Measurements from ENCODE around the gene SERPINI2. TPM values are rescaled to one million over a fixed set of nuclear protein-coding genes. Genes with fewer than 3 reads are reported as not detected.
"Not testable (repeated sequence)": the region's sequence is repeated elsewhere in the genome, so short reads cannot be mapped to it uniquely, and the experiment has no call there.

The SERPINI2 gene
- total RNA-seq, 1 donor from 2014 or later, result not detected

DNA sequence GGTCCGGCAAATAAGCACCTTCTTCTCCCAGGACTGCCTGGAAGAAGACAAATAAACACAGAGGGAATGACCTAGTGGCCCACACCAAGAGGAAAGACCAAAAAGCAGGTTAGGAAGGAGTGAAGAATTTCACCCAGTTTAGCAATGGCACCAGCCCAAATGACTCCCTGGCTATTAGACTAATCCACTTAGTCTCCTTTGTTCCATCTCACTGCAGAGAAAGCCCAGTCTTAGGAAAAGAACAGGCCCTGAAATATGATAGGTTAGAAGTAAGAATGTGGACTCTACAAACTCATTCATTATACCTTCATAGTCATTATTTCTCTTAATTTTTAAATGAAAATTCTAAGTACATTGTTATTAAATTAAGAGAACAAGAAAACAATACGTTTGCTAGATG is 23.2 kb downstream of the SERPINI2 start:
- DNase-seq (ENCODE audit: low spot score), result no peak

DNA sequence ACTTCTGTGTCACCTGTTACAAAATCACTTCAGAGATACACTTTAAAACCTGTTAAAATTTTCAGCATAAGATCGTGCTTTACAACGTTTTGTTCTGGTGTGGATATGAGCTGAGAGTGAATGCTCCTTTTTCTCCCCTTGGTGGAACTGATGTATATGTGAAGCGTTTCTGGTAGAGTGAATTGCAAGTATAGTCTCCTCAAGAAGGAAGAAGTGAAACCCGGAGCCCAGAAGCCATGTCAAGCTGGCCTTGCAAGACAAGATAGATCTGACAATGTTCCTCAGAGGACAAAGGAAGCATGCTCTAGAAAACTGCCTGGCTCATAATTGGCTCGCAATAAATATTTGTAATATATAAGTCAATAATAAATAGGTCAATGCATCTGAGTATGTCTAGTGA is 23.6 kb downstream of the SERPINI2 start:
- DNase-seq (ENCODE audit: low spot score), result no peak

DNA sequence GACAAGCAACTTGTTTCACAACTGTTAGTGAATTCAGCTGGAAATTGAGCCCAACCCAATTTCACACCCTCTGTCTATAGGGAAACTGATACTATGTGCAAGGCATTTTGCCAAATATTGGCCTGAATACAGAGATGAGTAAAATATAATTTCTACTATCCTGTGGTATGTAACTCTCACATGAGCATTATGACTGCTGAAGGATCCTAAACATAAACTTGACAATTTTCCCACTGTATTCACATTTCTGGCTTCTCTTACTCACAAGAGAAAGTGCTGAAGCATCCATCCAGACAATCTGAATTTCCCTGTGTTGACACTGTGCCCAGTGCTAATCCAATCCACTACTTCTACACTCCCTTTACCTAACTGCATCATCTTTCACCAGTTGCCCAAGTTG is 28.4 kb downstream of the SERPINI2 start:
- no peak for DNase-seq (ENCODE audit: low spot score)

DNA sequence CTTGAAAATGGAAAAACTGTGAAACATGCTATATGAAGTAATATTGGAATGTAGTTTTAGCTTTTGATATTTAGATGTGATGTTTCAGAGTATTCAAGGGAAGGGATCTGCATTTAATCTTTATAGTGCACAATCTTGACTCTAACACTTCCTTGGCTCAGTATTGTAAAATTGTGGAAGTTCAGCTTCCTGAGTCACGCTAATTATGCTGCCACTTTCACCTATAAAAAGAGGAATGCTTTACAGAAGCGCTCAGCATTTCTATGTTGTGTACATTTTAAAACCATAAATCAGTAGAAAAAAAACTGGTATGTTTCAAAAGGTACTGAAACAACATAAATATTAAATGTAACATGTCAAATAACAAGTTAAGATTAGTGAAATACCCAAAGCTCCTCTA is 32.6 kb downstream of the SERPINI2 start:
- no peak for DNase-seq (ENCODE audit: low spot score)

DNA sequence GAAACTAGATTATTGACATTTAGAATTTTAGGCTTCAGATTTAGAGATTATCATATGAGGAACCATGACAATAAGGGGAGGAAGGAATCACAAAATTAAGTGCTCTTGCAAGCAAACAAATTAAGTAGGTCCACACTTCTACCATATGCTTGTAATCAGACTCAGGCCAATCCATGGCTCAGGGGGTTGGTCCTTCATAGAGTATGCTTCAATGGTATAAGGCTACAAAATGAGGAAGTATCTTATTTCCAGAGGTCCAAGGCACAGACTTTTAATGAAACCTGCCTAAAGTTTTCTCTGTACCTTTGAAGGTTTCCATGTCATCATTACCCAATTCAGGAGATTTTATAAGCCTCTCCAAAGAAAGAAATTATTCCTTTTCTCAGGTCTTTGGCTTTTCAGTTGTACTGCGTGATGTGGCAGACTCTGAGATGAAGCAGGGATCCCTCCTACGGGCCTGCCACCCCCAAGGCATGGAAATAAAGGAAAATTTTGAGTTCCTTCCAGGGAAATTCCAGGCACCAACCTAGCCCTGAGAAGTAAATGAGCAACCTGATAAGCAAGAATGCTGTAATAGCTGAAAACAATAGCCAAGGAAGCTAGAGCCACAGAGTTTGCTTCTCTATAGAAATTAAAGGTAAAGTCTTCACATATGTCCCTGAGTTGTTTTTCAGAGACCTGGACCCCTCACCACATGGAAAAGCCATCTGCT is 36.3 kb downstream of the SERPINI2 start:
- no peak for DNase-seq (ENCODE audit: low spot score)

DNA sequence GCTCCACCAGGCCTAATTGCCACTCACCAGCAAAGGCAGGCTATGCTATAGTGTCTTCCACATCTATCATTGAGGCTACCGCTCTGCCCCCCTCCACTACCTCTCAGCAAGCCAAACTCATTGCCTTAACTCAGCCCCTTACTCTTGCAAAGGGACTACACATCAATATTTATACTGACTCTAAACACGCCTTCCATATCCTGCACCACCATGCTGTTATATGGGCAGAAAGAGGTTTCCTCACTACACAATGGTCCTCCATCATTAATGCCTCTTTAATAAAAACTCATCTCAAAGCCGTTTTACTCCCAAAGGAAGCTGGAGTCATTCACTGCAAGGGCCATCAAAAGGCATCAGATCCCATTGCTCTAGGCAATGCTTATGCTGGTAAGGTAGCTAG is 46.9 kb downstream of the SERPINI2 start:
- not testable (repeated sequence) for DNase-seq (ENCODE audit: low spot score)

DNA sequence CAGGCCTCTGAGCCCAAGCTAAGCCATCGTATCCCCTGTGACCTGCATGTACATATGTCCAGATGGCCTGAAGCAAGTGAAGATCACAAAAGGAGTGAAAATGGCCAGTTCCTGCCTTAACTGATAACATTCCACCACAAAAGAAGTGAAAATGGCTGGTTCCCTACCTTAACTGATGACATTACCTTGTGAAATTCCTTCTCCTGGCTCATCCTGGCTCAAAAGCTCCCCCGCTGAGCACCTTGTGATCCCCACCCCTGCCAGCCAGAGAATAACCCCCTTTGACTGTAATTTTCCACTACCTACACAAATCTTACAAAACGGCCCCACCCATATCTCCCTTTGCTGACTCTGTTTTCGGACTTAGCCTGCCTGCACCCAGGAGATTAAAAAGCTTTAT is 51.4 kb downstream of the SERPINI2 start:
- not testable (repeated sequence) for DNase-seq (ENCODE audit: low spot score)

DNA sequence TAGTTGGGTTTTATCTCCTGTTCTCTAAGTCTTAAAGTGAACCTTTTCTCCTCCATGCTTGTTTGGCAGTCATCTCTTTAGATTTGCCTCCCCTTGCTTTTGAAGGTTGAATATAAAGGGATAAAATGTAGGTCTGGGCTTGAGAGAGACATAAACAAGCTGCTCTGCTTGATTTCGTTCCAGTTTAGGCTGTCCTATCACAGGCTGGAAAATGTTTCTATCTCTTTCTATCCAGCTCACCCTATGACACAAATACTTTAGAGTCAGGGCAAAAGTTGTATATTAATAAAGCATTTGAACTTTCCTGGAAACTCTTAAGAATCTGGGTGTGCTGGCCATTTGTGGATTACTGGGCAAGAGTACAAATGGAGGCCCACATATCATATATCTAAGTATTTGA is 64.2 kb downstream of the SERPINI2 start:
- no peak for DNase-seq (ENCODE audit: low spot score)

DNA sequence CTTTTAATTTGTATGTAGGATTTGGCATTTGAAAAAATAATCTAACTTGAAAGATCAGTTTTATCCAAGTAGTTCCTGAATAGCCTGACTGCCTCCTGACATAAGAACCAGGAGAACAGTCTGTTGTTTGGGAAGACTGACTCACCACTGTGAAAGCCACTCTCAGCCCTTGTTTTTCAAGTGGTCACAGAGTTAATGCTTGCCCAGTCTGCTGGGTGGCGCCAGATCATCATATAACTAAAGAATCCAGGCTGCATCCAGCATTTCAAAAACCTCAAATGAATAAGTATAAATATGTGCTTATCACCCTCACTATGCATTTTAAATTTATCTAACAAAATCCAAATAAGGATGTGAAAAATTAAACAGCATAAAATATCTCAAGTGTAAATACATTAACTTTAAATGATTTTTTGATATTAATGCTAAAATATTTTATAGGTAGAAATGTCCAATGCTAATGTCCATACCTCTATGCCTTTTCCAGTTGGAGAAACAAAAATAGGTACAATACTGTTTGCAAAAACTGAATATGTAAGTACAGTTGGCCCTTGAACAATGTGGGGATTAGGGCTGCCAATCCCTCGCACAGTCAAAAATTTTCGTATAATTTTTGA is 66.9 kb downstream of the SERPINI2 start:
- no peak for DNase-seq (ENCODE audit: low spot score)

DNA sequence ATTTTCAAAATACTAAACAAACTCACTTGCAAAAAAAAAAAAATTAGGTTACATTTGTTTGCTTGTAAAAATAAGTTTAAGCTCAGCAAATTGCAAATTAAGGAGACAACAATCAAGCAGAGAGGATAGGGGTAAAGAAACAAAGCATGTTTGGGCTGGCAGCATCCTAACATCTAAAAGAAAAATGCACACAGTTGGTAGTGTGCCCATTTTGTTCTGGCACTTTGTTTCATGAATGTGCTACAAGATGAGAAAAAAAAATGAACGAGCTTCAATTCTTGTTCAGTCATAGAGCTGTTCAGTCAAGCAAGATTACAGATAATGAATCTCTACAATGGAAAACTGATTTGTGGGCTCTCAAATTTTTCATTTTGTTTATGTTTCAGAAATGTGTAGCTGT is 76.0 kb downstream of the SERPINI2 start:
- no peak for DNase-seq (ENCODE audit: low spot score)

DNA sequence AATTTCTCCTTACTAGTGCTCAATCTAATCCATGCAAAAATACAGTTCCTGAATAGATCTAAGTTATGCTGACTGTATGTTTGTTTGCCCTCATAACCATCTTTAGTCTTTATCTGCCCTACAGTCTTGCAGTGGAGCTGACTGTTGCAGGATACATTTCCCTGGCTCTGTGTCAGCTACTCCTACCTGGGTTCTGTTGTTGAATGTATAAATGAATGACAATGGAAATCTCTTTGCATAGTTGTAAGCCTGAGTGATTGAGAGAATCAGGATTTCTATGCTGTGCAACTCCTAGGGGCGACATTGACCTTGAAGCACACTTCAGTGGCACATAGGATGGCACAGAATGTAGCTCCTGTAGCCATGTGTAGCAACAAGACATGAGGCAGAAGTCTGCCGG is 77.8 kb downstream of the SERPINI2 start:
- DNase-seq (ENCODE audit: low spot score), result no peak

DNA sequence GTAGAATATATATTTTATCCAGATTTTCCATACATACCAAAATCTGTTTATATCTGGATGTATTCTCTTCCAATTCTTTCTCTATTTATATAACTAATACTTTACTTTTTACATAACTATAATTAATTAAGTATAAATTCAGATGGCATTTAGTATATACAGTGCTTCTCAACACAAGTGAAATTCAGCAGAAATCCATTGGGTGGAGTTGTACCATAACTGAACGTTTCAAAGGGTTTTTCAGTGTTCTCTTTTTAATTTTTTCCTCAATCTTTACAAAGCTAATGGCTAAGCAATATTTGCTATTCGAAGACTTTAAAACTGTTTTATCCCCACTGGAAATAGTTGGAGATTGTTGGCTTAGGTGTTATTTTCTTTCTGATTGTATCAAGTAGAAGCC is 79.8 kb downstream of the SERPINI2 start:
- DNase-seq (ENCODE audit: low spot score), result no peak

Other genes starting within 250 kb of the SERPINI2 start
- not detected for gene ZBBX, start 93.7 kb downstream of the SERPINI2 start, total RNA-seq
- gene WDR49, start 179.9 kb upstream of the SERPINI2 start, total RNA-seq, result 0.64 TPM

All from mesenteric fat pad (tissue), 1 donor.